GM20000 (cell line): ENCODE results near the gene ZCCHC7.
A peak's percentile ranks its signal among the peaks of the same experiment; 100 is the strongest.

ENCODE experiments used
- DNase-seq: peaks from one replicate; pipeline ENCODE4 v3.0.0; 2012; ENCODE audit warnings: low spot score
- TF ChIP-seq, protein P1 (sequence below): IDR thresholded peaks from 2 replicates; pipeline ENCODE4 v1.5.1; 2012; ENCODE audit warnings: mild to moderate bottlenecking, control low read depth; ENCODE audit errors: extremely low read depth, missing control alignments

ZCCHC7 gene

DNA sequence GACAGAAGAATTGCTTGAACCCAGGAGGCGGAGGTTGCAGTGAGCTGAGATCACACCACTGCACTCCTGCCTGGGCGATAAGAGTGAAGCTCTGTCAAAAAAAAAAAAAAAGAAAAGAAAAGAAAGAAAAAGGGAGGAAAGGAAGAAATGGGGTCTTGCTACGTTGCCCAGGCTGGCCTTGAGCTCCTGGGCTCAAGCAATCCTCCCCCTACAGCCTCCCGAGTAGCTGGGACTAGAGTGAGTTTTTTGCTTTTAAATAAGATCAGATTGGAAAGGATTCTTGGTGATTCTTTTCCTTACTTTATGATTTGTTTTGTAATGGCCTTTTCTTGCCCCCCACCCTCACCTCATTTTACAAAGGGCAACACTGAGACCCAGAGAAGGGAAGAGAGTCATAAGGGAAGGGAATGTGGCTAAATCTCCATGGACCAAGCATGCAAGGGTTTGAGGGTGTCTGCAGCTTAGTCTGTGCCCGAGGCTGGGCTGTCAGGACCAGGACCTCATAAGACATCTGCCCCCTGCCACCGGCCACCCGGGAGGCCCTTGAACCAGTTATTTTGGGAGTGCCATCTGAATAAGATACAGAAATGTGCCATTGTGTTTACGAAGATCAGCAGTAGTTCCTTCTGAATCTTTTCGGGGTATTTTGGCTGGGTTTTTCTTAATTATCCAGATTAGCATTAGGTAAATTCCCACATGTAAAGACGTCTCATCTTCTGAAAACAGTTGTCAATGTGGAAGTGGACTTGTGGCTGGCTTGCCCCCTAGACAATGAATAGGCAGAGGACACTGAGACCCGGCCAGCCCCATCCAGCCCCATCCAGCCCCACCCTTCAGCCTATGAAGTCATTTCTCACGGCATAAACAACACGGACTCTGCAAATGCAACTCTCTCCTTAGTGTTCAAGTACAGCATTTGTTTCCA lies 257.6 kb downstream of the ZCCHC7 start:
- TF ChIP-seq, protein P1, sequence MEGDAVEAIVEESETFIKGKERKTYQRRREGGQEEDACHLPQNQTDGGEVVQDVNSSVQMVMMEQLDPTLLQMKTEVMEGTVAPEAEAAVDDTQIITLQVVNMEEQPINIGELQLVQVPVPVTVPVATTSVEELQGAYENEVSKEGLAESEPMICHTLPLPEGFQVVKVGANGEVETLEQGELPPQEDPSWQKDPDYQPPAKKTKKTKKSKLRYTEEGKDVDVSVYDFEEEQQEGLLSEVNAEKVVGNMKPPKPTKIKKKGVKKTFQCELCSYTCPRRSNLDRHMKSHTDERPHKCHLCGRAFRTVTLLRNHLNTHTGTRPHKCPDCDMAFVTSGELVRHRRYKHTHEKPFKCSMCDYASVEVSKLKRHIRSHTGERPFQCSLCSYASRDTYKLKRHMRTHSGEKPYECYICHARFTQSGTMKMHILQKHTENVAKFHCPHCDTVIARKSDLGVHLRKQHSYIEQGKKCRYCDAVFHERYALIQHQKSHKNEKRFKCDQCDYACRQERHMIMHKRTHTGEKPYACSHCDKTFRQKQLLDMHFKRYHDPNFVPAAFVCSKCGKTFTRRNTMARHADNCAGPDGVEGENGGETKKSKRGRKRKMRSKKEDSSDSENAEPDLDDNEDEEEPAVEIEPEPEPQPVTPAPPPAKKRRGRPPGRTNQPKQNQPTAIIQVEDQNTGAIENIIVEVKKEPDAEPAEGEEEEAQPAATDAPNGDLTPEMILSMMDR = no peak
- peak; percentile 51 for DNase-seq

DNA sequence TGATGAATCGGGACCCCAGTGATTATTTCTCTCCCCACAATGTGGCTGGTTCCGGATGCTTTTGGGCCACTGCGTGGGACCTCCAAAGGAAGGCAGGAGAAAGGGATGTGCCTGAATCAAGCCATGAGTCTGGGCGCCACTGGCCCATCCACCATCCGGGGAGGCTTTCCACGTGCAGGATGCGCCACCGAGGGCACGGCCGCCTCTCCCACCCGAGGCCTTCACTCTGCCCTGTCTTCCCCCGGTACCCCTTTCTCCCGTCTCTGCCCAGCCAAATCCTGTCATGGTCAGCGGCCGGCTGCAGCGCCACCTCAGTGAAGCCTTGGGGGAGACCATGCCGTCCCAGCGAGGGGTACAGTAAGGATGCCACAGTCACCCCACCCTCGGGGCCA lies 258.2 kb downstream of the ZCCHC7 start:
- no peak for DNase-seq
- TF ChIP-seq, protein P1 = no peak

GRCh38 chr9:37379835-37380234 lies 259.5 kb downstream of the ZCCHC7 start:
- no peak for DNase-seq
- TF ChIP-seq, protein P1 = no peak

DNA sequence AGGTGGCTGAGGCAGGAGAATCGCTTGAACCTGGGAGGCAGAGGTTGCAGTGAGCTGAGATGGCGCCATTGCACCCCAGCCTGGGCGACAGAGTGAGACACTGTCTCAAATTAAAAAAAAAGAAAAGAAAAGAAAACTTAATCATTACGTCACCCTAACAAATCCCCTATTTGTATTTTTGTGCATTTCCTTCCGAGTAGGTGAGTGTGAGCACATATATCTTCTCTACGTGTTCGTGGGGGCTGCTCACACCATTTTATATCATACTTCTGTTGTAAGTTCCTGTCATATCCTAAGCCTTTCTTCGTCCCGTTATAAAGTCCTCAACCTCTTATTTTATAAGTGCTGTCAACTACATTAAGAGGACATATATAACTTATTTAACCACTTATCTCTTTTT lies 260.2 kb downstream of the ZCCHC7 start:
- TF ChIP-seq, protein P1 = no peak
- no peak for DNase-seq

GRCh38 chr9:37381094-37381741 lies 260.8 kb downstream of the ZCCHC7 start:
- TF ChIP-seq, protein P1 = no peak
- DNase-seq = no peak

- TF ChIP-seq, protein P1 = no peak
- DNase-seq = peak; percentile 45
Observed at GRCh38 chr9:37382161-37382981, 262.0 kb downstream of the ZCCHC7 start.
